OCI-LY7 (cell line): ENCODE results near the gene AOC2.

Experiments
- CTCF ChIP-seq: fragments of 200-600 bp; sonication (generic); conservative IDR thresholded peaks from 2 replicates; pipeline ENCODE4 v1.5.1; 2014; ENCODE audit warnings: mild to moderate bottlenecking, antibody characterized with exemption, low read length, moderate library complexity, mixed read lengths
- EZH2phosphoT487 ChIP-seq: fragments of 200-600 bp; sonication (generic); IDR thresholded peaks from 2 replicates; pipeline ENCODE4 v1.6.1; 2018; ENCODE audit warnings: low read depth, borderline replicate concordance, mild to moderate bottlenecking, mixed run types, antibody characterized with exemption, low read length, moderate library complexity, mixed read lengths

DNA sequence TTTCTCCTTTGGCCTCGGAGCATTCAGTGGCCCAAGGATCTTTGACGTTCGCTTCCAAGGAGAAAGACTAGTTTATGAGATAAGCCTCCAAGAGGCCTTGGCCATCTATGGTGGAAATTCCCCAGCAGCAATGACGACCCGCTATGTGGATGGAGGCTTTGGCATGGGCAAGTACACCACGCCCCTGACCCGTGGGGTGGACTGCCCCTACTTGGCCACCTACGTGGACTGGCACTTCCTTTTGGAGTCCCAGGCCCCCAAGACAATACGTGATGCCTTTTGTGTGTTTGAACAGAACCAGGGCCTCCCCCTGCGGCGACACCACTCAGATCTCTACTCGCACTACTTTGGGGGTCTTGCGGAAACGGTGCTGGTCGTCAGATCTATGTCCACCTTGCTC, 8.0 kb downstream of the AOC2 start:
- TF ChIP-seq CTCF: no peak
- TF ChIP-seq EZH2phosphoT487: no peak
